SK-N-SH treated with all-trans-retinoic acid at 6 μM for 48 hours (cell line): ENCODE measurements around the gene ADAMTSL3.

ENCODE experiments used
- ISL1 ChIP-seq: fragments of 250-450 bp; sonication (Bioruptor Pico); IDR thresholded peaks from 2 replicates; pipeline ENCODE4 v2.1.2; 2022; ENCODE audit warnings: mild to moderate bottlenecking, moderate library complexity
- RARB ChIP-seq: fragments of 250-450 bp; sonication (Bioruptor Pico); IDR thresholded peaks from 2 replicates; pipeline ENCODE4 v1.8.0; 2021; ENCODE audit warnings: mild to moderate bottlenecking, moderate library complexity
- TOX ChIP-seq: fragments of 250-450 bp; sonication (Bioruptor Pico); IDR thresholded peaks from 2 replicates; pipeline ENCODE4 v1.8.0; 2021; ENCODE audit warnings: mild to moderate bottlenecking, moderate library complexity, borderline replicate concordance
- ZNF70 ChIP-seq: fragments of 450-650 bp; formaldehyde crosslinking; IDR thresholded peaks from 2 replicates; pipeline ENCODE4 v1.5.0; 2020; ENCODE audit warnings: mild to moderate bottlenecking, moderate library complexity

DNA sequence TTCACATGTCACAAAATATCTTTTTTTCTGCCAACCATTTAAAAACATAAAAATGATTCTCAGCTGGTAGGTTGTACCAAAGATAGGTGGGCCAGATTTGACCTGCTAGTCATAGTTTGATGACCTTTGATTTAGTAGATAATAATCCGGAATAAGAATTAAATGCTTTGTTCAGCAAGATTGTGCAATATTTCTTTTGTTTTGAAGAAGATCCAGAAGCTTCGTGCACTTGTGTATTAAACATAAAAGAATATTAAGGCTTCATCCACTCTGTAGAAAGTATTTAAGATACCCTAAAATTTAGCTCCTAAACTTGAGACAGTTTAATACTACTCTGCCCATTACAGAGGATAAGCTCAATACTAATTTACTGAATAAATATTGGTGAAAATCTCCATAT lies 258.4 kb downstream of the ADAMTSL3 start:
- TF ChIP-seq ISL1 (no peak), RARB (CRISPR knock-in tag) (no peak), ZNF70 (CRISPR knock-in tag) (no peak), TOX (CRISPR knock-in tag) (no peak)
